IMR-90 (cell line): ENCODE measurements around the gene SEC31B. TPM values are rescaled to one million over a fixed set of nuclear protein-coding genes. Genes with fewer than 3 reads are reported as not detected.

Source experiments
- ATAC-seq: fragments of 200-7000 bp; cut with Tn5 transposase; 2 replicates; pipeline ENCODE4 v1.9.1; 2020; ENCODE audit warnings: low read depth, mild to moderate bottlenecking, moderate library complexity
- BruUV-seq: library from RNA; stranded (reverse); fragments of 400-500 nt; replicated peaks from 2 replicates; lab custom pipeline; 2021; lab: Mats Ljungman, UMichigan
- CTCF ChIA-PET: fragments of 300-600 bp; formaldehyde crosslinking; extraction: SDS; loops from one replicate; lab custom pipeline; 2021; ENCODE audit warnings: antibody characterized with exemption; lab: Yijun Ruan, JAX
- POLR2A ChIA-PET: fragments of 300-600 bp; sonication (Branson Sonifier 250); formaldehyde crosslinking; loops from one replicate; lab custom pipeline; 2022; ENCODE audit warnings: antibody characterized with exemption; ENCODE audit not compliant: unreplicated experiment; lab: Charles Lee
- DNase-seq: peaks from one replicate; pipeline ENCODE4 v3.0.0; 2013
- H2AFZ ChIP-seq: replicated peaks from 2 replicates; pipeline ENCODE3; 2013; ENCODE audit warnings: low read length, mild to moderate bottlenecking; ENCODE audit not compliant: poor library complexity
- H2AK5ac ChIP-seq: 2 replicates; pipeline ENCODE4 v1.6.1; 2013; ENCODE audit warnings: low read depth, low read length, inconsistent platforms
- H2AK9ac ChIP-seq: replicated peaks from 2 replicates; pipeline ENCODE3; 2013; ENCODE audit warnings: mild to moderate bottlenecking, low read depth, low read length, moderate library complexity; ENCODE audit not compliant: poor library complexity
- H2BK120ac ChIP-seq: 2 replicates; pipeline ENCODE4 v1.6.1; 2013; ENCODE audit warnings: low read depth, low read length, inconsistent platforms
- H2BK15ac ChIP-seq: 3 replicates; pipeline ENCODE4 v1.6.1; 2013; ENCODE audit warnings: low read depth, low read length, inconsistent platforms
- H2BK20ac ChIP-seq: 2 replicates; pipeline ENCODE4 v1.6.1; 2013; ENCODE audit warnings: low read depth, mild to moderate bottlenecking, inconsistent platforms, low read length, moderate library complexity
- H2BK5ac ChIP-seq: 2 replicates; pipeline ENCODE4 v1.6.1; 2013; ENCODE audit warnings: mild to moderate bottlenecking, low read depth, low read length, inconsistent platforms; ENCODE audit not compliant: poor library complexity, severe bottlenecking
- H3K14ac ChIP-seq: replicated peaks from 2 replicates; pipeline ENCODE4 v1.6.1; 2013; ENCODE audit warnings: low read depth, low read length, inconsistent platforms
- H3K18ac ChIP-seq: 2 replicates; pipeline ENCODE4 v1.6.1; 2013; ENCODE audit warnings: low read depth, low read length, control low read depth
- H3K23ac ChIP-seq: 2 replicates; pipeline ENCODE4 v1.6.1; 2013; ENCODE audit warnings: low read depth, low read length, inconsistent platforms
- H3K27ac ChIP-seq: 2 replicates; pipeline ENCODE4 v1.5.1; 2013; ENCODE audit warnings: mild to moderate bottlenecking, control low read depth, low read length; ENCODE audit not compliant: insufficient read depth
- H3K27me3 ChIP-seq: 2 replicates; pipeline ENCODE4 v1.6.1; 2013; ENCODE audit warnings: low read length; ENCODE audit not compliant: control insufficient read depth, insufficient read depth
- H3K36me3 ChIP-seq: 2 replicates; pipeline ENCODE4 v1.6.1; 2013; ENCODE audit warnings: low read length, mixed read lengths; ENCODE audit not compliant: control insufficient read depth, insufficient read depth
- H3K4ac ChIP-seq: 2 replicates; pipeline ENCODE4 v1.6.1; 2013; ENCODE audit warnings: low read depth, low read length, inconsistent platforms
- H3K4me1 ChIP-seq: 2 replicates; pipeline ENCODE4 v1.6.1; 2013; ENCODE audit warnings: low read length, mixed read lengths; ENCODE audit not compliant: control insufficient read depth, insufficient read depth
- H3K4me2 ChIP-seq: 2 replicates; pipeline ENCODE4 v1.6.1; 2013; ENCODE audit warnings: low read depth, mild to moderate bottlenecking, control low read depth, low read length, moderate library complexity
- H3K4me3 ChIP-seq: 2 replicates; pipeline ENCODE4 v1.5.1; 2013; ENCODE audit warnings: low read depth, mild to moderate bottlenecking, control low read depth, low read length, moderate library complexity; ENCODE audit not compliant: insufficient read depth
- H3K56ac ChIP-seq: 2 replicates; pipeline ENCODE4 v1.6.1; 2013; ENCODE audit warnings: low read length, inconsistent platforms; ENCODE audit not compliant: insufficient read depth; ENCODE audit errors: extremely low read depth
- H3K79me1 ChIP-seq, 2 experiments: 2 replicates each; pipeline ENCODE4 v1.6.1; 2013; ENCODE audit warnings: low read length in 2 of 2, inconsistent platforms in 1 of 2, low read depth in 1 of 2
- H3K9ac ChIP-seq: 2 replicates; pipeline ENCODE4 v1.6.1; 2013; ENCODE audit warnings: low read depth, low read length, control low read depth
- H3K9me1 ChIP-seq: 2 replicates; pipeline ENCODE4 v1.6.1; 2013; ENCODE audit warnings: low read length, inconsistent platforms; ENCODE audit not compliant: insufficient read depth
- H3K9me3 ChIP-seq: 2 replicates; pipeline ENCODE4 v1.6.1; 2013; ENCODE audit warnings: low read length; ENCODE audit not compliant: control insufficient read depth, insufficient read depth
- H4K20me1 ChIP-seq: 2 replicates; pipeline ENCODE4 v1.6.1; 2013; ENCODE audit warnings: low read length, inconsistent platforms; ENCODE audit not compliant: insufficient read depth
- H4K5ac ChIP-seq: 2 replicates; pipeline ENCODE4 v1.6.1; 2013; ENCODE audit warnings: mild to moderate bottlenecking, low read depth, low read length, control low read depth
- H4K8ac ChIP-seq, 2 experiments: 2 replicates each; pipeline ENCODE4 v1.6.1; 2013; ENCODE audit warnings: low read depth in 2 of 2, low read length in 2 of 2, control low read depth in 1 of 2, inconsistent platforms in 1 of 2
- H4K91ac ChIP-seq: 2 replicates; pipeline ENCODE4 v1.6.1; 2013; ENCODE audit warnings: low read depth, low read length, inconsistent platforms; ENCODE audit not compliant: insufficient read depth
- RCOR1 ChIP-seq: IDR thresholded peaks from 2 replicates; pipeline ENCODE4 v1.6.1; 2012; ENCODE audit warnings: mild to moderate bottlenecking, low read length, improper control_type of control experiment; ENCODE audit not compliant: insufficient replicate concordance
- WGBS, 2 experiments: methylation state at CpG; one replicate each; pipeline versions ENCODE4 v1.1.5 to v1.1.7; 2013; ENCODE audit warnings: missing lambda C conversion rate in 2 of 2; ENCODE audit not compliant: insufficient read length in 1 of 2; ENCODE audit errors: extremely low coverage in 2 of 2; 5-methylcytosine and 5-hydroxymethylcytosine counted together
- dilution Hi-C: fragments of 300-500 bp; cut with HindIII; formaldehyde crosslinking; loops from one replicate; pipeline ENCODE4 v1.14.3; 2018; ENCODE audit warnings: low sequenced_read_pairs; ENCODE audit not compliant: unreplicated experiment
- in situ Hi-C: fragments of 300-500 bp; cut with MboI; formaldehyde crosslinking; loops from 3 replicates; pipeline ENCODE4 v1.14.3; 2019; ENCODE audit warnings: low sequenced_read_pairs, inconsistent platforms, mixed read lengths
- intact Hi-C: fragments of 100-400 bp; cut with micrococcal nuclease; formaldehyde crosslinking; loops from 2 replicates; pipeline ENCODE4 v1.10.0; 2022
- polyA plus RNA-seq, 3 experiments: library from polyadenylated mRNA; depleted of rRNA; stranded (reverse); fragments of >200 nt; gene quantifications; 2 replicates each; pipeline ENCODE4 v1.2.3, GENCODE V29; 2012; ENCODE audit warnings: low replicate concordance in 1 of 3
- total RNA-seq: library from RNA; depleted of rRNA; stranded (reverse); fragments of >200 nt; gene quantifications from 2 replicates; pipeline ENCODE4 v1.2.3, GENCODE V29; 2012
- TF ChIP-seq, protein P1 (sequence below): conservative IDR thresholded peaks from 2 replicates; pipeline ENCODE4 v1.5.1; 2012; ENCODE audit warnings: mild to moderate bottlenecking, low read depth, low read length, improper control_type of control experiment

SEC31B gene
- total and polyA plus RNA-seq, 2 of the 4 experiments (the other 2 are of a cell fraction), result 1.3 to 8.1 TPM

DNA sequence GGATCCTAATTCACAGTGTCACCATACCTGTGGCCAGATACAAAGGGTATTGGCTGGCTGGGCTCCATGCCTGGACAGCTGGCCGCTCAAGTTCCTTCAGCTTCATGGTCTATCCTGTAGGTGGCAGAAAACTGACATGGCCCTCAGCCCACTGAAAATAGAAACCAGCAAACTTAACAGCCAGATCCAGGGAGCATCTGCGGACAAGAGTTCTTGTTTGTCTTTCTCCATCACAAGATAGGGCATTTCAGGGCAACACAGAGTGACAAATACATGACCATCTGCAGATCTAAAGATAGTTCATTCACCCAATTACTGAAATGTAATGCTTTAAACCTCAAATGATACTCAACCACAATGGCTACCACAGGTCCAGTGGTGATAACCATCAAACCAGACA lies 2.8 kb downstream of the SEC31B start:
- peaks cover 5% of the 10 kb centered on the region; the same call in 1 of the 2 replicates for H3K4me1 ChIP-seq
- BruUV-seq, result no TSS peak
- no peak overlapping the region for H4K8ac ChIP-seq
- no peak overlapping the region for H3K4ac ChIP-seq
- H3K4me3 ChIP-seq, result no peak overlapping the region
- ATAC-seq (no peak), DNase-seq (no peak)
- H4K20me1 ChIP-seq, result no peaks in the 10 kb centered on the region
- no peaks in the 10 kb centered on the region for H3K27me3 ChIP-seq
- ChIA-PET POLR2A (no interaction called here), CTCF (interaction anchor here (0.6 kb wide), 1 partner anchor 176 kb away, joined by 3 read pairs; no protein-coding TSS in a partner anchor)
- no peak overlapping the region for H2BK20ac ChIP-seq
- in situ Hi-C loops, result no loop called here
- no peaks in the 10 kb centered on the region for H3K9me1 ChIP-seq
- intact Hi-C loops, result loop anchor here (5.0 kb wide), 1 partner anchor 360 kb away; no protein-coding TSS in a partner anchor
- H3K79me1 ChIP-seq, result no peaks in the 10 kb centered on the region
- no peak overlapping the region for H3K14ac ChIP-seq
- peaks cover 2% of the 10 kb centered on the region; the same call in 1 of the 2 replicates for H3K36me3 ChIP-seq
- no peak overlapping the region for H2BK5ac ChIP-seq
- H3K27ac ChIP-seq, result no peak overlapping the region
- no peak overlapping the region for H4K91ac ChIP-seq
- no peak overlapping the region for H2AK9ac ChIP-seq
- dilution Hi-C loops, result no loop called here
- no peak overlapping the region for H4K5ac ChIP-seq
- WGBS, 2 experiments, result 90% methylated on average over 2 of the region's 2 CpGs; no CpG with 5 or more reads in 1 of the 2 experiments
- H3K23ac ChIP-seq, result no peak overlapping the region
- H3K9ac ChIP-seq, result no peak overlapping the region
- no peak overlapping the region for H2AFZ ChIP-seq
- H3K18ac ChIP-seq, result no peak overlapping the region
- H3K4me2 ChIP-seq, result no peak overlapping the region
- no peaks in the 10 kb centered on the region for H3K9me3 ChIP-seq
- H2AK5ac ChIP-seq, result no peak overlapping the region
- no peak overlapping the region for H3K56ac ChIP-seq
- no peak overlapping the region for H2BK120ac ChIP-seq
- TF ChIP-seq RCOR1, result no peak
- TF ChIP-seq, protein P1, sequence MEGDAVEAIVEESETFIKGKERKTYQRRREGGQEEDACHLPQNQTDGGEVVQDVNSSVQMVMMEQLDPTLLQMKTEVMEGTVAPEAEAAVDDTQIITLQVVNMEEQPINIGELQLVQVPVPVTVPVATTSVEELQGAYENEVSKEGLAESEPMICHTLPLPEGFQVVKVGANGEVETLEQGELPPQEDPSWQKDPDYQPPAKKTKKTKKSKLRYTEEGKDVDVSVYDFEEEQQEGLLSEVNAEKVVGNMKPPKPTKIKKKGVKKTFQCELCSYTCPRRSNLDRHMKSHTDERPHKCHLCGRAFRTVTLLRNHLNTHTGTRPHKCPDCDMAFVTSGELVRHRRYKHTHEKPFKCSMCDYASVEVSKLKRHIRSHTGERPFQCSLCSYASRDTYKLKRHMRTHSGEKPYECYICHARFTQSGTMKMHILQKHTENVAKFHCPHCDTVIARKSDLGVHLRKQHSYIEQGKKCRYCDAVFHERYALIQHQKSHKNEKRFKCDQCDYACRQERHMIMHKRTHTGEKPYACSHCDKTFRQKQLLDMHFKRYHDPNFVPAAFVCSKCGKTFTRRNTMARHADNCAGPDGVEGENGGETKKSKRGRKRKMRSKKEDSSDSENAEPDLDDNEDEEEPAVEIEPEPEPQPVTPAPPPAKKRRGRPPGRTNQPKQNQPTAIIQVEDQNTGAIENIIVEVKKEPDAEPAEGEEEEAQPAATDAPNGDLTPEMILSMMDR, result peak; percentile 9; the same call in 1 of the 2 replicates
- no peak overlapping the region for H2BK15ac ChIP-seq
